ENCODE results near the gene PDE11A. TPM values are rescaled to one million over a fixed set of nuclear protein-coding genes. Genes with fewer than 3 reads are reported as not detected.

Gene PDE11A
- total RNA-seq, 4 donors from 2014 or later: 0.82 to 16.2 (median 4.3) TPM

GRCh38 chr2:177676636-177677035 is 395.9 kb downstream of the PDE11A start:
- H3K27ac ChIP-seq: no peak overlapping the region
- H3K4me3 ChIP-seq: no peak overlapping the region
- no peaks in the 10 kb centered on the region for H3K9me3 ChIP-seq
- ATAC-seq (no peak), DNase-seq (no peak)
- H3K4me1 ChIP-seq: peaks cover 0 to 20% of the 10 kb centered on the region in 2 donors
- TF ChIP-seq POLR2A (IDR thresholded peaks at IDR 0.05): no peak
- in situ Hi-C loops (cut with MboI; ENCODE audit: low sequenced_read_pairs in 4 of 4) (no loop called here), intact Hi-C loops (cut with DNase I; ENCODE audit: low total_unique reads) (no loop called here)
- no peaks in the 10 kb centered on the region for H3K27me3 ChIP-seq
- no peaks in the 10 kb centered on the region for H3K36me3 ChIP-seq

GRCh38 chr2:177675825-177676224 is 396.8 kb downstream of the PDE11A start:
- no peaks in the 10 kb centered on the region for H3K36me3 ChIP-seq
- no peaks in the 10 kb centered on the region for H3K27me3 ChIP-seq
- no peaks in the 10 kb centered on the region for H3K9me3 ChIP-seq
- no peak for ATAC-seq
- no peak overlapping the region for H3K4me3 ChIP-seq
- in situ Hi-C loops (cut with MboI; ENCODE audit: low sequenced_read_pairs in 4 of 4): no loop called here
- H3K27ac ChIP-seq: no peak overlapping the region
- TF ChIP-seq POLR2A (IDR thresholded peaks at IDR 0.05) (no peak), CTCF (IDR thresholded peaks at IDR 0.05 in 4 of 5, conservative IDR thresholded peaks at IDR 0.05 in 1 of 5) (no peak)
- H3K4me1 ChIP-seq: peaks cover 0 to 26% of the 10 kb centered on the region in 2 donors
- intact Hi-C loops (cut with DNase I; ENCODE audit: low total_unique reads): no loop called here
- no peak for DNase-seq

- intact Hi-C loops (cut with DNase I; ENCODE audit: low total_unique reads): no loop called here
- Histone ChIP-seq H3K9me3 (no peaks in the 10 kb centered on the region), H3K4me1 (peaks cover 0 to 26% of the 10 kb centered on the region in 2 donors), H3K27ac (no peak overlapping the region), H3K27me3 (no peaks in the 10 kb centered on the region), H3K4me3 (no peak overlapping the region), H3K36me3 (no peaks in the 10 kb centered on the region)
- TF ChIP-seq CTCF (IDR thresholded peaks at IDR 0.05 in 4 of 5, conservative IDR thresholded peaks at IDR 0.05 in 1 of 5): no peak
- ATAC-seq: no peak
- DNase-seq: no peak
- in situ Hi-C loops (cut with MboI; ENCODE audit: low sequenced_read_pairs in 4 of 4): no loop called here
Observed at GRCh38 chr2:177675350-177675821, 397.2 kb downstream of the PDE11A start.

GRCh38 chr2:177673602-177674595 is 398.7 kb downstream of the PDE11A start:
- in situ Hi-C loops (cut with MboI; ENCODE audit: low sequenced_read_pairs in 4 of 4): no loop called here
- no peak for DNase-seq
- no peak for ATAC-seq
- Histone ChIP-seq H3K36me3 (no peaks in the 10 kb centered on the region), H3K27me3 (no peaks in the 10 kb centered on the region), H3K4me3 (no peak overlapping the region), H3K4me1 (peaks cover 0 to 22% of the 10 kb centered on the region in 2 donors), H3K9me3 (no peaks in the 10 kb centered on the region), H3K27ac (no peak overlapping the region)
- intact Hi-C loops (cut with DNase I; ENCODE audit: low total_unique reads): no loop called here
- no peak for TF ChIP-seq POLR2A (IDR thresholded peaks at IDR 0.05)
- TF ChIP-seq CTCF (IDR thresholded peaks at IDR 0.05 in 4 of 5, conservative IDR thresholded peaks at IDR 0.05 in 1 of 5): no peak

- Histone ChIP-seq H3K27me3 (no peaks in the 10 kb centered on the region), H3K4me1 (peaks cover 0 to 22% of the 10 kb centered on the region in 2 donors), H3K4me3 (no peak overlapping the region), H3K36me3 (no peaks in the 10 kb centered on the region), H3K9me3 (no peaks in the 10 kb centered on the region), H3K27ac (no peak overlapping the region)
- intact Hi-C loops (cut with DNase I; ENCODE audit: low total_unique reads) (no loop called here), in situ Hi-C loops (cut with MboI; ENCODE audit: low sequenced_read_pairs in 4 of 4) (no loop called here)
- DNase-seq: no peak
- TF ChIP-seq CTCF (IDR thresholded peaks at IDR 0.05 in 4 of 5, conservative IDR thresholded peaks at IDR 0.05 in 1 of 5) (no peak), POLR2A (IDR thresholded peaks at IDR 0.05) (no peak)
- ATAC-seq: no peak
Observed at GRCh38 chr2:177671662-177672061, 400.9 kb downstream of the PDE11A start.
